ENCODE data around the gene C10orf67.
"Not testable (repeated sequence)": the region's sequence is repeated elsewhere in the genome, so short reads cannot be mapped to it uniquely, and the experiment has no call there.

C10orf67 gene

GRCh38 chr10:23262928-23263327 is 81.7 kb downstream of the C10orf67 start:
- DNase-seq = no peak

DNA sequence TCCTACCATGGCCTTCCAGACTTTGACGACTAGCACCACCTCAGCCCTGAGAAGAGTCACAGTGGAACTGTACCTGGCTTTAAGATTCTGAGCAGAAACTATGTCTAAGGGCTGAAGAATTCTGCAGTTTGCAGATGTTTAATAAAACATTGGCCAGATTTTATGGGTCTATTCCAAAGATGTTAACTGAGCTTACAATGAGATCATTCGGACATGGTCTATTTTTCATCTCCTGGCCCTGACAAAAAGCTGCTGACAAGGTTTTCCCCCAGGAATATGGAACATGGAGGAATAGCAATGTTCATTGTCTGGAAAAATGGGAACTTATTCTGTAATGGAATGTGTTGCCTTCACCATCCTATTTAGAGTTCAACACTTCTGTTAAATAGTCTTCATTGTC is 86.1 kb downstream of the C10orf67 start:
- no peak for DNase-seq

GRCh38 chr10:23253780-23254179 is 90.8 kb downstream of the C10orf67 start:
- no peak for DNase-seq

- DNase-seq = not testable (repeated sequence)
Observed at GRCh38 chr10:23252859-23253258, 91.7 kb downstream of the C10orf67 start.

DNA sequence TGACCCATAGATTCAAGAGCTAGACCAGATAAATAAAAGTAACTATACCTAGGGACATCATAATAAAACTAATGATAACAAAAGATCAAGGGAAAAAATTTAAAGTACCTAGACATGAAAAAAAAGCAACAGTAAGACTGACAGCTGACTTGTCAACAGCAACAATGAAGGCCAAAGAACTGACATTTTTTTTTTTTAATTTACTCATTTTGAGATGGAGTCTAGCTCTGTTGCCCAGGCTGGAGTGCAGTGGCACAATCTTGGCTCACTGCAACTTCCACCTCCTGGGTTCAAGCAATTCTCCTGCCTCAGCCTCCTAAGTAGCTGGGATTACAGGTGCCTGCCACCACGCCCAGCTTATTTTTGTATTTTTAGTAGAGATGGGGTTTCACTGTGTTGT is 102.8 kb downstream of the C10orf67 start:
- not testable (repeated sequence) for DNase-seq

DNA sequence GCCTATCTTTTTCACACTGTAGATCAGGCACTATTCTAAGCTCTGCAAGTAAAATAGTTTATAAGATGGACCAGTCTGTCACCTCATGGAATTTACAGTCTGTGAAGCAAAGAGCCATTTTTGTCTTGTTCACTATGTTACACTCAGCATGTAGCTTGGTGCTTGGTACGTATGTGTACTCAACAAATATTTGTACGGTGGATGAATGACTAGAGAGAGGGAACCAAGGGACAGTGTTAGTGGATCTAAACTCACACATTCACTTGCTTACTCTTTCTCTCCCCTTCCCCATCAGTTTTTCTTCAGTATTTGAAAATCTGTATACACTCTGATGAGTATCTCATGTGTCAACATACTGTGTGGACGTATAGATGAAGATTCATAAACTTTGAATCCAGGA is 106.6 kb downstream of the C10orf67 start:
- no peak for DNase-seq

DNA sequence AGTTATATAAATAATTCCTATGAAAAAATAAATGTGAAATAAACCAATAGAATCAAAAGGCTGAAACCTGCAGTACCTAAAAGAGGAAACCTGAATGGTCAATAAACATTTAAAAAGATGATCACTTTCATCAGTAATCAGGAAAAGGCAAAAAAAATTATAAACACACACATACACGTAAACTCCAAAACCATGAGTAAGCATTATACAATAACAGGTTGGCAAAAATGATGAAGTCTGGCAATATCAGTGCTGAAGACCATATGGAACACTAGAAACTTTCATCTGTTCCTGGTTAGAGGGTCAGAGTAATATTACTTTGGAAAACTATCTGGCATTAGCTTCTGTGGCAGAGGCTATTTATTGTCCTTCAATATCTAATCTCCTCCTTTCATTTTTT is 114.0 kb downstream of the C10orf67 start:
- DNase-seq = no peak

- DNase-seq = no peak
Observed at GRCh38 chr10:23217471-23217870, 127.1 kb downstream of the C10orf67 start.

- no peak for DNase-seq
Observed at GRCh38 chr10:23205972-23206642, 138.5 kb downstream of the C10orf67 start.

DNA sequence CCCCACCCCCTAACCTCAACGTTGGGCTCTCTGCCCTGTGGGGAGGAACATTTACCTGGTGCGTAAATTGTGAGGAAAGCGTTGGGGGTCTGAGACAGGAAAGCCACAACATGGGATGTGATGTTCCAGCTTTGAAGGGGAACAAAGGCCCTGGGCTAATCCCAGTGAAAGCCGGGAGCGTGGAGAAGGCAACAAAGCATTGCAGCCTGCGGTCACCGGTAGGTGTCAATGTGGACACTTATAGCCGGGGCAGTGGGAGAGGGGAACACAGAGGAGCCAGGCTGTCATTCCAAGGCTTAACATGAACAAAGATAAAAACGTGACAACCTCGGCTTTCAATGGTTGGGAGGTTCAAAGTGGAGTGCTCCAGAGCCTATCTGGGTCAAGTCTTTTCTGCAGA is 139.8 kb downstream of the C10orf67 start:
- DNase-seq = no peak

- DNase-seq = no peak
Observed at GRCh38 chr10:23203369-23204325, 140.9 kb downstream of the C10orf67 start.

DNA sequence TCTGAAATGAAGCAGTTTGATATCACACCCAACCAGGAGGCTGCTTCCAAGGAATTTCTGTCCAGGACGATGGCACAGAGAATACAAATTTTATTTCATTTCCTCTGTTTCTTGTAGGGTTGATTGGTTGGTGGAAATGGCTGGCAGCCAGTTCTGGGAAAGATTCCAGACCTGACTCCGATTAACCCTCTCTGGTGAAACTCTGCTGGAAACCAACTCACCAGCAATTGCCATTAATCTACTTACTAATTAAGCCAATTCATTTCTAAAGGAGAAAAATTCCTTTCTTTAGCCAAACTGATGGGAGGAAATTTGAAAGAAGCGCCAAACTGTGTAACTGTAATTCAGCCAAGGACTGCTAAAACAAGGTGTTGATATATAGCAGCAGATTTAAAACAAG is 141.8 kb downstream of the C10orf67 start:
- DNase-seq = no peak

DNA sequence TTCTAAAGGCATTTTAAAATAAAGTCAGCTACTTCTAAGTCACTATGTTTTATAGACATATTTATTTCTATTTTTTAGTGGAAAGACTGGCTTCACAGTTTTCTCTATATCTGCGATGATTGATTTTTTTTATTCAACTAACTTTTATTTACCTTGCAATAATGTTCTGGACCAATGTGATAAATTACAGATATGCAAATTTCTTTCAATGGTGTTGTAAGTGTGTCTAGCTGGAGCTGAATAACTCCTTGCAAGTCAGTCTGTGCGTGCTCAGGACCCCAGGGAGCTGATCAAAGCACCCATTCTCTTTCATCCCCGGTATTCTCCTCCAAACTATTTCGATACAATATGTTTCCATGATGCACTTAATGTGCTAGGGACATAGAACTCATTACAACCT is 142.8 kb downstream of the C10orf67 start:
- DNase-seq = no peak

DNA sequence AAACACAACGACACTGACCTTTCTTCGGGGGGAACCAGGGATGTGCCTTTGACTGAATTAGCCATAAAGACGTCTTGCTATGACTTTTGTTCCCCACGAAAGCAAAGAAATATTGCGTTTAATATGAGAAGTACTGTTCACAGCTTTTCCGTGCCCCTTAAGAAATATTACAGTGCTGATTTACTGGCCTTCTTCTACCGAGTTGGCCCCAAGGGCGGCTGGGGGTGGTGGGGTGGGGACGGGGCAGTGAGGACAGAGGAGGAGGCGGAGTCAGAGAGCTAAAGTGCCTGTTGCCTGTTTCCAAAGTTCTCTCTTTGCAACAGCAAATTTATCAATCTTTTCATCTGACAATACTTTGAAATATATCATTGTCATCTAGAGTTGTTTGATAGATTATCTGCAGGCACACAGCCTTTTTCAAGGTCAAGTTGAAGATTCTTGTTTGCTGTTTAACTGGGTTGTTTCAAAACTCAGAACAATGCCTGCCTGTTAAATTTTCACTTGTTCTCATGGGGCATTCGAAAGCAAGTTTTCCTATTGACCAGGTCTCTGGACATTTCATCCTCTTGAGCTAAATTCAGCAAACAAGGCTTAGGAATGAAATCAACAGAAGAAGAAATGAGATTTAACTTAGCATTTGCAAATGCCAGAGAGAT is 143.5 kb downstream of the C10orf67 start:
- no peak for DNase-seq

DNA sequence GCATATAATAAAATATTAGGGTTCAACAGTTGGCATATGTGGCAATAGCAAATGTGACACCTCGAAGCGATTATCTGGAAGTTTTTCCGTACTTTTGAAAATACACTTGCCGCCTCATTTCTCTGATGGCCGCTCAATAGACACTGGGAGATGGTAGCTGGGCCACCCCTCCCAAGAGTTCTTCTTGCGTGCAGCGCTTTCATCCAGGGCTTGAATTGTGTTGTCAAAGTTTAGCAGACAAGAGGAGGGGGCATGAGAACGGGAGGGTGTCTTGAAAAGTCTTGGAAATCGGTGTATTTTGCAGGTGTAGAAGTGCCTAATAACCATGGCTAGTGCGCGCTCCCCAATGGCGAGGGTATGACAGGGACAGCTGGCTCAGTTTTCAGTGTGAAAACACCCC is 144.0 kb downstream of the C10orf67 start:
- DNase-seq = no peak

DNA sequence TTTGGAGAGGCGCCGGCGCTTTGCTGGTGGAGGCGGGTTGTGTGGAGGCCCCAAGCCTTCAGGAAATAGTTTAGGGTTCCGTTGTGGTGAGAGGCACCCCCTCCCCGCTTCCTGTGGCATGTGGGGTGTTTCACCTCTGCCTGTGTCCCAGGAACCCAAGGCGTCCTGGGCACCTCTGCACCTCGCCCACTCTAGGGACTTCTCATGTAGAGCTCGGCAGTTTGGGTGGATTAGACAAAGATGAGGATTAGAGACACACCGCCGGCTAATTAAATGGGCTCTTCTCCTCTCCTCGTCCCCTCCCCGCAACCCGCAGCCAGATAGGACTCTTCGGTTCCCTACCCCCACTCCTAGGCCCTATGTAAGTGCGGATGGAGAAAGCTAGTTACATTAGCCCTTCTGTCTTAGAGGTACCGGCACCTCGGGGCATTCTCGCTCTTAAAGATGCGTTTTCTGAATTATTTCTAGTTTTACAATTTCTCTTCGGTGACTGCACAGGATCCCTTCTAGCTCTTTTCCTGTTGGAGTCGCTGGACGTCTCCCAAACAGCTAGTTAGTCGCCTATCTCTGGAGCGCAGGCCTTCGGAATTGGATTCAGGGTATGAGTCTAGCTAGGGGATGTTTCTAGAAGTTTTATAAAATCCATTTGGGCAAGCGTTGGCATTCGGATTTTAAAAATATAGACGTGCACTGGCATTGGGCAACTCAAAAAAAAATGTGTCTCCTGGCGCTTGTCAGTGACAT is 144.7 kb downstream of the C10orf67 start:
- DNase-seq = no peak

GRCh38 chr10:23198940-23199767 is 145.4 kb downstream of the C10orf67 start:
- DNase-seq = no peak

DNA sequence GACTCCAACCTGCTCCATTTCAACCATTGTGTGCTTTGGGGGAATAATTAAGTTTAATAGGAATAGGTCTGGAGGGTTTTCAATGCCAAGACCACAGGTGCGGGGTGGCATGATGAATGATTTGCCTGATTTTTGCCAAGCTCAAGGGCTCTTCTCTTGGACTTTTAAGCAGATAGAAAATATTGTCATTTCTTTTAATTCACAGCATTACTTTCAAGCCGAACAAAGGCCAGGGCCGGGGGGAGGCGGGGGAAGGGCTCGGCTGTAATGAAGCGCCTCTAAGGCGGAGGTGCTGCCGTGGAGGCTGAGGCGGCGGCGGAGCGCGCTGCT is 146.0 kb downstream of the C10orf67 start:
- no peak for DNase-seq

DNA sequence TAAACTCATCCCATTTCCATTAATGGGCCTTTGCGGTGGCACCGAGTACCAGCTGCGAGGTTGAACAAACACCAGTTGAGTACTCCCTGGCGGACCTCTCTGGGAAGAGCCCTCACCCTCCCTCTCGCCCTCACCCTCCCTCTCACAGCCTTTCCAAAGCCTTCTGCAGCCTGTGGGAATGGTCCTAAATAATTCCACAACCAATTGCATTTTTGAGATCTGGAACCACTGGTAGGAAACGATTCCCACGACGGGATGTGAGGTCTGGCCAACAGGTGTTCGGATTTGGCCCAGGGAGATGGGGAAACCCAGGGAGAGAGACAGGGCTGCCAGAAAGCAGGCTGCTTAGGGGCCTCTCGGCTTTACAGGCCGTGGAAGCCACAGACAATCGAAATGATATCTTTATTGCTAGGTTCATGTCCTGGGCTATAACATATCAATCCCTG is 147.2 kb downstream of the C10orf67 start:
- DNase-seq = no peak

DNA sequence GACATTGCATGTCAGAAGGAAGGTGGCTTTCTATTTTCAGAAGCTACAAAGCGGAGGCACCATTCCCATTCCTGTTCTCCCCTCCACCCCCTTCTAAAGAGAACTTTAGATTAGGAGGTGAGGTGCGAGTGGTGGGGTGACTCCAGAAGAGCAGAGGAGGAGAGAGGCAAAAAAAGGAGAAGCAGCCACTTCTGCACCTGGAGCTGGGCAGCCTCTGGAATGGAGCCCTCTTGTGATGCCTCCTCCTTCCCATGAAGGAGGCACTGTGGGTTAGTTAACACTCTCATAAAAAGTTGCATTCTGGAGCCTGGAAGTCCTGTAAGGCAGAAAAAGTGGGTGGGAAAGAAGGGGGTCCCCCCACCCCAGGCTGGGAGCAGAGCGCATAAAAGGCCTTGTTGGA is 147.7 kb downstream of the C10orf67 start:
- no peak for DNase-seq

DNA sequence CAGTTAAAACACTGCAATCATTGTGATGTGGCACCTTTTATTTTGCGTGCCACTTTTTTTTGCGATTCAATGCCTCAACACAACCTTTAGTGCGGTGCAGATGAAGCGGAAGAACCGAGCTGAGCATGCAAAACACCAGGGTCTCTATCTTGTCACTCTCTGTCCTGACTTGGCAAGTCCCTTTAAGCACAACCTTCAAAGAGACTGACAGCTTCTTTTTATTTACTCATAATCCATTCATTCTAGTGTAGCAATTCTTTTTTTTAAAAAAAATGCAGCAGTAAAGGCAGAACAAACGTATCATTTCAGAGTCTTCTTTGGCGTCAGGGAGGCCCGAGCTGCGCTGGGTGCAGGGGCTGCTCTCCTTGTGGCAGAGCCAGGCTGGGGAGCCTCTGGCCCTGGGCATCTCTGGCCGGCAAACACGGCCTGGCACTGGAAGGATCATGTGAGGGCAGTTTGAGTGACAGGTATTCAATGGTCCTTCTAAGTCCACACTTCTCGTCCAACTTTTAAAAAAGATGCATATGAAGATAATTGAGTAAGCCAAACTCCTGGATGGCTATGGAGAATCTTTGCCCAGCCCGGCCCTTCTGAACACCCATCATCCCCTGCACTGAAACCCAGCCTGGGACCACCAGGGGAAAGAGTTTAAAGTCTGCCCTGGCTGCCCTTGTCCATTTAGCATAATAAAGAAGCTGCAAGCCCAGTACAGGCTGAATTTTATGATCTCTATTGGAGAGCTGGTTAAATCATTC is 148.6 kb downstream of the C10orf67 start:
- DNase-seq = no peak

Data from stimulated activated naive CD4-positive, alpha-beta T cell treated with Interleukin-2 at 50 U/mL for 16 hours (primary cell).